Nucleus accumbens (tissue), 56 donors: ENCODE results near the gene TAF1B.
"Not testable (repeated sequence)": the region's sequence is repeated elsewhere in the genome, so short reads cannot be mapped to it uniquely, and the experiment has no call there.

ENCODE experiments used
- DNase-seq, 56 donors: peaks; one replicate each; lab custom pipeline; 2025; lab: John Stamatoyannopoulos, UW

Gene TAF1B

GRCh38 chr2:9927020-9927419 is 83.7 kb downstream of the TAF1B start:
- not testable (repeated sequence) for DNase-seq

DNA sequence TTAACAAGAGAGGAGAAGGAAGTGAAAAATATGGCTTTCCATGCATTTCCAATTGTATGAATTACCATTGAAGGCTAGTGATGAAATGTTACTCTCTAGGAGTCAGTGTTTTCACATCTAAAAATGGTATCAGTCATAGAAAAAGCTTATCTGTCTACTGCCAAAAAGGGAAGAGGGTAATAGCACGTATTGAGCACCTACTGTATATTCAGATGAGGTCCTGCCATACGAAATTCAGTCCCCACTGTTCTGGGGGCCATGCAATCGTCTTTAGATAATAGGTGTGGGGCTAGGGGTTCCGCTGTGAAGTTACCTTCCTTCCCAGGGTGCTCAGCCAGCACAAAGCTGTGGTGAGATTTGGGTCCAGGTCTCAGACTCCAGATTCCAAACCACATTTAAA is 94.0 kb downstream of the TAF1B start:
- no peak for DNase-seq

DNA sequence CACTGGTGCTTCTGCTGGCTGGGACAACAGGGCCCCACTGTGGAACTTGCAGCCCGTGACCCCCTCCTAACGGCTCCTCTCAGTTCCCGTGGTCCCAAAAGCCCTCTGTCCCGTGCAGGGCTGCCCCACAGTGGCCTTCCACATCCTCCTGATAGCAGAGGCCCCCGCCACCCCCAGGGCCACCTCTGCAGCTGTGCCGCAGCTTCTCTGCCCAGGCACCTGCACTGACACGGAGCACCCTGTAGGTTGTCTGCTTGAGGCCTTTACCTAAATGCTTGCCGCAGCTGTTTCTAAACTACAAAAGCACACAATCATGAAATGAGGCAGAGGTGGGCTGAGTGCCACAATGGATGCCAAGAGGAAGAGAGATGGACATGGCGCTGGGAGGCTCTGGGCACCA is 94.7 kb downstream of the TAF1B start:
- no peak for DNase-seq

DNA sequence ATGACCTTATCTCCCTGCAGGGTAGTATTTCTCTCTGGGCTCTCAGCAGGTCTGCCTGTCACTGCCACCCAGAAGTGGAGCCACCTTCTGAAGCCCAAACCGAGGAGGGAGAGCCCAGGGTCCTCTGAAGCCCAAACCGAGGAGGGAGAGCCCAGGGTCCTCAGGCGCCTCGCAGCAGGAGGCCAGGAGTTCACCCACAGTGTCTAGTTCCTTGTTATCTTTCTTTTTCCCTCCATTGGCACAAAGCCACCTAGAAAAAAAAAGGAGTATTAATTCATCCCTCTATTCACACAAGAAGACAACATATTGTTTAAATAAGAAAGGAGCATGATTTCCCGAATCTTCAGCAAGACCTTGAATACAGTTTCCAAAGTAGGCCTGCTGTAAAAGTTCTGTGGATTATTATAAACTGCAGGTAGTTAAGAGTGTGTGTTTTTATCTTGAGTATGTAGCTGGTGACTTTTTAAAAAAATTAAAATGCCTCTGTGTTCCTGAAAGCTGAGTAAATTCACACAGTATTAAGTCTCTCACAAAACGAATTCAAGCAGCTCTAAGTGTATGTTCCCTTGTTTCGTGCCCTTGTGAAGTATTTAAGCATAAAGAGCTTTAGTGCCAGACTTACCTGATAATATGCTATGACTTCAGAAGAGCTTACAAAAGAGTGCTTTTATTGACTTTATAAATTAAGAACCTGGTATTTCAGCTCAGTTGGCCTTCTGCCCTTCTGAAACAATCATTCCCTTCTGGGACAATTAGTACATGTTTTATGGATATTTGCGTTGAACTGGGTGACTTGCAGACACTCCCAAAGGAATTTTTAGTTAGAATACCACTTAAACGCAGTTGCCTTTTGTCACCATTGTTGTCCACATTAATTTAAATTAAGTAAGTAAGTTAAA is 96.6 kb downstream of the TAF1B start:
- DNase-seq, result no peak

- DNase-seq, result no peak
These were observed 98.1 kb downstream of the TAF1B start for GRCh38 chr2:9941196-9941995.

DNA sequence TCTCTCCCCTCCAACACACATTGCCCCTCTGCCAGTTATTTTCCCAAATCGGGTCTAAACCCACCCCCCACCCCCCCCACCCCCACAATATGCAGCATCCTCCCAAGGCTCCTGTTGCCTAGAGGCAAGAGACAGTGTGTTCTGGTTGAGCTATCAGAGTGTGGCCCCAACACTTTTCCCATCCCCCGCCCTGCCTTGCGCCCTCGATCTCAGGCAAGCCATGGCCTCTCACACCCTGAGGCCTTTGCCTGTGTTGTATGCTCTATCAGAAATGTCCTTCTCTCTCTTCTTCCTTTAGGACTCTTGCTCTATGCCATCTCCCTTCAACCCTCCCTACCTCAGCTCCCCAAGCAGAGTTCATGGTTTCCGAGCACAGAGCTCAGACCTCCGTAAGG is 98.7 kb downstream of the TAF1B start:
- no peak for DNase-seq

DNA sequence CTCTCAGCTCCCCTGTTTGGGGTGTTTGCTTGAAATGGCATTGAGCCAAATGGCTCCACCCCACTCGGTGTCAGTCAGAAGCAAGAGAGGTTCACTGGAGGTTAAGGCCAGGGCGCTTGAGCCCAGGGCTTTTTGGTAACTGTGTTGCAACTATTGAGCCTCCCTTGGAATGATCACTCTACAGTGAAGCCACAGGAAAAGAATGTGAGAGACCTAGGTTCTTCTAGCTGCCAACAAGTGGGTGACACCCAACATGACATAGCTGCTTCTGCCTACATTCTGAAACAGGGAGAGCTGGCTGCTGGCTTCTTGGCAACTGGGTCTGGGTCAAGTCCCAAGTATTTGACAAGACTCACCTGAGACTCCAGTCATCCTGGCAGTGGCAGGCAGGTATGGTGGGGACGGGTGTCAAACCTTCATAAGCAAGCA is 101.1 kb downstream of the TAF1B start:
- no peak for DNase-seq

- DNase-seq, result no peak
These were observed 102.3 kb downstream of the TAF1B start for GRCh38 chr2:9945596-9945995.

DNA sequence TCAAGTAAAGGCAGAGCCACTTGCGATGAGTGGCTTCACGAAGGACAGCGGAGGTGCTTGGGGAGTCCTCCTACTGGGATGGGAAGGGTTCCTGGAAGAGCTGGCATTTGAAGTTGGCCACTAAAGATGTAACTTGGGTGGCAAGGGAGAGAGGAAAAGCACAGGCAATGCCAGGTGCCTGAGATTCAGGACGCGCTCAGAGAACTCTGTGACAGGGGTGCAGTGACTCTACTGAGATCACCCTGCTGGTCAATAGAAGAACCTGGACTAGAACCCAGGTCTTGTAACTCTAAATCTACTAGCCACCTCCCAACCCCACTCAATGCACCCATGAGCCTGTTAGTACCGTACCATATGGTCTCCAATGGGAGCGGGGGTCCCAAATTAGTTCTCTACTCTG is 102.8 kb downstream of the TAF1B start:
- DNase-seq, result no peak

DNA sequence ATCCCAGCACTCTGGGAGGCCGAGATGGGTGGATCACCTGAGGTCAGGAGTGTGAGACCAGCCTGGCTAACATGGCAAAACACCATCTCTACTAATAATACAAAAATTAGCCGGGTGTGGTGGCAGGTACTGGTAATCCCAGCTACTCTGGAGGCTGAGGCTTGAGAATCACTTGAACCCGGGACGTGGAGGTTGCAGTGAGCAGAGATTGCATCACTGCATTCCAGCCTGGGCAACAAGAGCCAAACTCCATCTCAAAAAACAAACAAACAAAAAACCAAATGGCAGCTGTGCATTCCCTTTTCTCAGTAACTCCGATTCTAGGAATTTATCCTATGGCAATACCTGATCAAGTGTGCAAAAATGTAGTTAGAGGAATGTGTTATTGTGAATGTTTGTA is 103.5 kb downstream of the TAF1B start:
- no peak for DNase-seq

- no peak for DNase-seq
These were observed 105.4 kb downstream of the TAF1B start for GRCh38 chr2:9948721-9949120.

DNA sequence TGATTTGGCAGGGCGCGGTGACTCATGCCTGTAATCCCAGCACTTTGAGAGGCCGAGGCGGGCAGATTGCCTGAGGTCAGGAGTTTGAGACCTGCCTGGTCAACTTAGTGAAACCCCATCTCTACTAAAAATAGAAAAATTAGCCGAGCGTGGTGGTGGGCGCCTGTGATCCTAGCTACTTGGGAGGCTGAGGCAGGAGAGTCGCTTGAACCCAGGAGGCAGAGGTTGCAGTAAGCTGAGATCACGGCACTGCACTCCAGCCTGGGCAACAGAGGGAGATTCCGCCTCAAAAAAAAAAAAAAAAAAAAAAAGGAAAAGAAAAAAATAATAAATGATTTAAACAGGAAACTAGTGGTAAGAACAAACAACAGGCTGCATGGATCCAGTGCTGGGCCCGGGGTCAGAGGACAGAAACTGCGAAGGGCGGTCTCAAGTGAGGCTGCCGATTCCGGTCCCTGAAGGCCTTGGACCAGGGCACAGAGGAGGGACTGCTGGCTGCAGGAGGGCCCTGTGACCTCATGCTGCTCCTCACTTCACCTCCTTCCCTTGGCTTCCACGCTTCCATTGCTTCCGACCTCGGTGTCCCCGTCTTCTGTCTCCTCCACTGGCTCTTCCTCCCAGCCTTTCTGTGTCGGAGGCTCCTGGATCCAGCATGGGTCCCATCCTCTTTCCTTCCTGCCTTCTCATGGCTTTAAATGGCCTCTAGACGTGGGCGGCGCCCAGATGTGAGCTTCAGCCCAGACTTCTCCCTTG is 106.1 kb downstream of the TAF1B start:
- no peak for DNase-seq

DNA sequence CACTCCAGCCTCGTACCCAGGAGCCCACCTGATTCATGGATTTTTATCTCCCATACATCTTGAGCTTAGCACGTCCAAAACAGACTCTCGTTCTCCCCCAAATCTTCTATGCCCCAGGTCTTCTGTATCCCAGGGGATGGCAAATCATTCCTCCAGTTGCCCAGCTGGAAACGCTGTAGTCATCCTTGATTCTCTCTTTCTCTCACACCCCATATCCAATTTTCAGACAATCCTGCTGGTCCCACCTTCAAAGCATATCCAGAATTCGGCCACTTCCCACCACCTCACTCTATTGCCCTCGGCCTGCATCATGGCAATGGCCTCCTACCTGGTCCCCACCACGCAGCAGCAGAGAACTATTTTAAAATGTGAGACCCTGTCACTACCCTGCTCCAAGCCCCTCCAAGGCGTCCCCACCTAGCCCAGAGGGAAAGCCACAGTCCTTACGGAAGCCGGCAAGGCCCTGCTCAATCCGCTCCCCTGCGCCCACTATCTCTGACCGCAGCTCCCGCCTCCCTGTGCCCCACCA is 106.8 kb downstream of the TAF1B start:
- DNase-seq, result no peak

- DNase-seq, result peak in 18 of 56 donors; percentile 22 to 73 (median 58)
These were observed 107.4 kb downstream of the TAF1B start for GRCh38 chr2:9950521-9951271.

- DNase-seq, result no peak
These were observed 107.9 kb downstream of the TAF1B start for GRCh38 chr2:9951272-9951521.

- DNase-seq, result peak; percentile 48 to 94 (median 86)
These were observed 108.4 kb downstream of the TAF1B start, which contains the start of gene GRHL1 for GRCh38 chr2:9951522-9952285. Gene GRHL1, plus strand, starts transcription at chr2:9951693. Its CDS starts 141 bp downstream, at chr2:9951834.

DNA sequence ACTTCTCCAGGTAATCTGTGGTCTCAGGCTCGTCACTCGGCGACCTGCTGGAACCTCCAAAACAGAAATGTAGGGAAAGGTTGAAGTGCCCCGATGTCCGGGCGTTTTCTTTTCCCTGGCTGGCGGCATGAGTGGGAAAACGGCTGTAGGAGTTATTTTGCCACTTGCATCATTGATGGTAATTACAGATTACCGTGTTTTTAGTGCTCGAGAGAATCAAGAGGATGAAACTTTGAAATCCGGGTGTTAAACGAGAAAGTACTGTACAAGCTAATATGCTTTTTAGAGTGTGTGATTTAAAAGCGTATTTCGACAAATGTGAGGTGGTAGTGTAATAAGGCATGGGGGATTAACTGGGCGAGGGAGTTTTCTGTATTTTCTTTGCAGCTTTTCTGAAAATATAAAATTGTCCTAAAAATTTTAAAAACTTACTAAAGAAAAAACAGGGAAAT is 109.0 kb downstream of the TAF1B start:
- DNase-seq, result no peak

- DNase-seq, result no peak
These were observed 109.7 kb downstream of the TAF1B start for GRCh38 chr2:9952856-9953503.

- DNase-seq, result no peak
These were observed 110.9 kb downstream of the TAF1B start for GRCh38 chr2:9954136-9954535.
